ENCODE results near the gene UGT1A5. TPM values are rescaled to one million over a fixed set of nuclear protein-coding genes. Genes with fewer than 3 reads are reported as not detected.
"Not testable (repeated sequence)": the region's sequence is repeated elsewhere in the genome, so short reads cannot be mapped to it uniquely, and the experiment has no call there.

Gene UGT1A5
- total RNA-seq, 1 experiment from 2014 or later: 0.34 TPM

- not testable (repeated sequence) for DNase-seq (ENCODE audit: low read depth)
Observed at GRCh38 chr2:233745838-233746237, 33.1 kb downstream of the UGT1A5 start.

- no peak for DNase-seq (ENCODE audit: low read depth)
Observed at GRCh38 chr2:233746475-233747282, 34.0 kb downstream of the UGT1A5 start.

- DNase-seq (ENCODE audit: low read depth): no peak
Observed at GRCh38 chr2:233747283-233747544, 34.5 kb downstream of the UGT1A5 start.

- not testable (repeated sequence) for DNase-seq (ENCODE audit: low read depth)
Observed at GRCh38 chr2:233750689-233751088, 38.0 kb downstream of the UGT1A5 start.

- DNase-seq (ENCODE audit: low read depth): not testable (repeated sequence)
Observed at GRCh38 chr2:233751212-233752009, 38.7 kb downstream of the UGT1A5 start.

GRCh38 chr2:233754872-233755611 lies 42.3 kb downstream of the UGT1A5 start:
- no peak for DNase-seq (ENCODE audit: low read depth)

- DNase-seq (ENCODE audit: low read depth): peak; percentile 47
Observed at GRCh38 chr2:233756429-233757081, 43.8 kb downstream of the UGT1A5 start.

- DNase-seq (ENCODE audit: low read depth): no peak
Observed at GRCh38 chr2:233758141-233758540, 45.4 kb downstream of the UGT1A5 start.

GRCh38 chr2:233758849-233759248 lies 46.1 kb downstream of the UGT1A5 start:
- no peak for DNase-seq (ENCODE audit: low read depth)

- no peak for DNase-seq (ENCODE audit: low read depth)
Observed at GRCh38 chr2:233760043-233760442, 47.3 kb downstream of the UGT1A5 start, which contains the start of gene UGT1A1. Gene UGT1A1 (plus strand): TSS chr2:233760270. CDS start chr2:233760288, 18 bp downstream.

- peak; percentile 57 for DNase-seq (ENCODE audit: low read depth)
Observed at GRCh38 chr2:233761040-233761769, 48.5 kb downstream of the UGT1A5 start.

- peak; percentile 92 for DNase-seq (ENCODE audit: low read depth)
Observed at GRCh38 chr2:233764264-233764663, 51.6 kb downstream of the UGT1A5 start.

GRCh38 chr2:233764761-233765160 lies 52.1 kb downstream of the UGT1A5 start:
- DNase-seq (ENCODE audit: low read depth): peak; percentile 52

GRCh38 chr2:233766416-233766815 lies 53.7 kb downstream of the UGT1A5 start:
- no peak for DNase-seq (ENCODE audit: low read depth)

- no peak for DNase-seq (ENCODE audit: low read depth)
Observed at GRCh38 chr2:233768076-233768475, 55.4 kb downstream of the UGT1A5 start.

GRCh38 chr2:233769260-233769659 lies 56.6 kb downstream of the UGT1A5 start:
- DNase-seq (ENCODE audit: low read depth): no peak

- DNase-seq (ENCODE audit: low read depth): no peak
Observed at GRCh38 chr2:233772153-233772552, 59.4 kb downstream of the UGT1A5 start.

- DNase-seq (ENCODE audit: low read depth): peak; percentile 17
Observed at GRCh38 chr2:233772583-233772982, 59.9 kb downstream of the UGT1A5 start.

- DNase-seq (ENCODE audit: low read depth): no peak
Observed at GRCh38 chr2:233773854-233774253, 61.1 kb downstream of the UGT1A5 start.

- no peak for DNase-seq (ENCODE audit: low read depth)
Observed at GRCh38 chr2:233775414-233775813, 62.7 kb downstream of the UGT1A5 start.

GRCh38 chr2:233778030-233778429 lies 65.3 kb downstream of the UGT1A5 start, which contains the start of gene MROH2A:
Gene MROH2A (plus strand): TSS chr2:233778330. CDS start chr2:233779359, 1,029 bp downstream.
- no peak for DNase-seq (ENCODE audit: low read depth)

All from Daoy (cell line).